B cell (primary cell): ENCODE data around the gene DDR1. TPM values are rescaled to one million over a fixed set of nuclear protein-coding genes. Genes with fewer than 3 reads are reported as not detected.

Experiments used
- ATAC-seq: fragments of 200-7000 bp; cut with Tn5 transposase; one replicate; pipeline ENCODE4 v1.10.0; 2021; ENCODE audit warnings: low read depth, mild to moderate bottlenecking, moderate number of reproducible peaks, moderate library complexity
- CTCF ChIA-PET: fragments of 350-600 bp; sonication (Branson Sonifier 250); formaldehyde crosslinking; loops from one replicate; lab custom pipeline; 2021; ENCODE audit warnings: antibody characterized with exemption, inconsistent platforms; lab: Charles Lee
- POLR2A ChIA-PET: fragments of 350-600 bp; sonication (Branson Sonifier 250); formaldehyde crosslinking; loops from one replicate; lab custom pipeline; 2021; ENCODE audit warnings: antibody characterized with exemption; lab: Charles Lee
- DNase-seq: peaks from one replicate; pipeline ENCODE4 v3.0.0; 2013
- H2AFZ ChIP-seq: 2 replicates; pipeline ENCODE4 v1.6.1; 2012; ENCODE audit warnings: mild to moderate bottlenecking, low read depth, low read length; ENCODE audit not compliant: insufficient read depth, poor library complexity, severe bottlenecking
- H3K27ac ChIP-seq, 2 donors: 1 replicate in 1 of 2; 2 replicates in 1 of 2; pipeline ENCODE4 v1.5.1; 2012 to 2013; ENCODE audit warnings: low read length in 2 of 2, mild to moderate bottlenecking in 2 of 2, moderate library complexity in 1 of 2
- H3K27me3 ChIP-seq, 4 experiments: fragments of 200-600 bp in 1 of 4; sonication (generic) in 1 of 4; replicated peaks in 1 of 4; 1 replicate in 2 of 4; 2 replicates in 2 of 4; pipeline versions ENCODE4 v1.6.1 to v1.7.0; 2013 to 2016; ENCODE audit warnings: low read length in 3 of 4, mild to moderate bottlenecking in 2 of 4, mixed read lengths in 1 of 4, moderate library complexity in 1 of 4; ENCODE audit not compliant: insufficient read depth in 4 of 4, control insufficient read depth in 3 of 4; ENCODE audit errors: control extremely low read depth in 1 of 4
- H3K36me3 ChIP-seq, 2 experiments: replicated peaks in 1 of 2; 1 replicate in 1 of 2; 2 replicates in 1 of 2; pipeline versions ENCODE4 v1.6.1 to v1.7.1; 2013; ENCODE audit warnings: low read length in 1 of 2; ENCODE audit not compliant: insufficient read depth in 2 of 2, control insufficient read depth in 1 of 2; ENCODE audit errors: control extremely low read depth in 1 of 2, extremely low read depth in 1 of 2
- H3K4me1 ChIP-seq, 2 donors: fragments of 200-600 bp in 1 of 2; sonication (generic) in 1 of 2; 1 replicate in 1 of 2; 2 replicates in 1 of 2; pipeline versions ENCODE4 v1.5.1 to v1.6.1; 2013 to 2017; ENCODE audit warnings: low read length in 2 of 2; ENCODE audit not compliant: control insufficient read depth in 2 of 2, insufficient read depth in 2 of 2
- H3K4me2 ChIP-seq: replicated peaks from 2 replicates; pipeline ENCODE3; 2012; ENCODE audit warnings: mild to moderate bottlenecking, low read depth, low read length; ENCODE audit not compliant: poor library complexity, severe bottlenecking
- H3K4me3 ChIP-seq, 5 experiments: fragments of 200-600 bp in 1 of 5; sonication (generic) in 1 of 5; 1 replicate in 3 of 5; 2 replicates in 2 of 5; pipeline versions ENCODE4 v1.5.1 to v1.7.0; 2011 to 2016; ENCODE audit warnings: low read length in 4 of 5, mild to moderate bottlenecking in 4 of 5, low read depth in 2 of 5, control low read depth in 1 of 5, moderate library complexity in 1 of 5; ENCODE audit not compliant: insufficient read depth in 1 of 5; ENCODE audit errors: control extremely low read depth in 1 of 5, extremely low read depth in 1 of 5
- H3K79me2 ChIP-seq: fragments of 200-600 bp; sonication (generic); one replicate; pipeline ENCODE4 v1.6.0; 2016; ENCODE audit warnings: low read length; ENCODE audit not compliant: control insufficient read depth, insufficient read depth
- H3K9ac ChIP-seq: fragments of 200-600 bp; sonication (generic); 2 replicates; pipeline ENCODE4 v1.6.1; 2017; ENCODE audit warnings: mild to moderate bottlenecking, low read length, moderate library complexity
- H3K9me3 ChIP-seq, 3 donors: one replicate each; pipeline versions ENCODE4 v1.6.1 to v1.7.1; 2013; ENCODE audit warnings: low read length in 2 of 3; ENCODE audit not compliant: control insufficient read depth in 2 of 3, insufficient read depth in 1 of 3; ENCODE audit errors: control extremely low read depth in 1 of 3
- H4K20me1 ChIP-seq: 2 replicates; pipeline ENCODE4 v1.6.0; 2012; ENCODE audit warnings: mild to moderate bottlenecking, low read length; ENCODE audit not compliant: insufficient read depth, control insufficient read depth, poor library complexity, severe bottlenecking
- H3K27ac Mint-ChIP-seq: one replicate; pipeline ENCODE4 v1.8.0; 2021; ENCODE audit warnings: mixed read lengths
- H3K27me3 Mint-ChIP-seq: one replicate; pipeline ENCODE4 v1.8.0; 2021; ENCODE audit warnings: mixed read lengths
- H3K4me1 Mint-ChIP-seq: one replicate; pipeline ENCODE4 v1.8.0; 2021; ENCODE audit warnings: mixed read lengths
- H3K4me3 Mint-ChIP-seq: one replicate; pipeline ENCODE4 v1.8.0; 2021; ENCODE audit warnings: mixed read lengths
- H3K9me3 Mint-ChIP-seq: one replicate; pipeline ENCODE4 v1.8.0; 2022; ENCODE audit warnings: mixed read lengths; ENCODE audit not compliant: insufficient read depth
- EZH2 ChIP-seq: IDR thresholded peaks from 2 replicates; pipeline ENCODE4 v1.6.1; 2012; ENCODE audit warnings: borderline replicate concordance, low read depth, mild to moderate bottlenecking, moderate library complexity, low read length; ENCODE audit not compliant: insufficient read depth, poor library complexity, severe bottlenecking
- WGBS: methylation state at CpG from one replicate; pipeline ENCODE4 v1.1.5; 2013; ENCODE audit warnings: missing lambda C conversion rate; ENCODE audit not compliant: insufficient coverage; 5-methylcytosine and 5-hydroxymethylcytosine counted together
- intact Hi-C: fragments of 100-400 bp; cut with micrococcal nuclease; formaldehyde crosslinking; loops from one replicate; pipeline ENCODE4 v1.10.0; 2022
- polyA plus RNA-seq: library from polyadenylated mRNA; depleted of rRNA; stranded (reverse); fragments of >200 nt; gene quantifications from 2 replicates; pipeline ENCODE4 v1.2.3, GENCODE V29; 2012
- total RNA-seq, 2 donors: library from RNA; stranded (reverse); fragments of 120-200 nt in 1 of 2; gene quantifications; 1 replicate in 1 of 2; 2 replicates in 1 of 2; pipeline versions ENCODE4 v1.2.3 to v1.2.4, GENCODE V29; 2013 to 2022
- TF ChIP-seq, protein P1 (sequence below): fragments of 200-600 bp; IDR thresholded peaks from one replicate; pipeline ENCODE4 v1.8.0; 2022; ENCODE audit warnings: antibody characterized with exemption, mild to moderate bottlenecking

DDR1 gene
- total and polyA plus RNA-seq, 2 donors (not counting 1 experiment from before 2014, with no cell fraction given) = 28.8 to 61.7 TPM

GRCh38 chr6:30907758-30908591 lies 23.7 kb downstream of the DDR1 start, which contains the start of gene GTF2H4:
TSS of gene GTF2H4 (plus strand) at chr6:30908207.
- peak within 1 kb of the TSS in 1 of 2 donors; percentile 43 for H3K27ac ChIP-seq
- no peaks in the 10 kb centered on the region for H3K9me3 ChIP-seq
- H3K9ac ChIP-seq = peak within 1 kb of the TSS; percentile 86
- no peaks in the 10 kb centered on the region for H3K27me3 ChIP-seq
- H2AFZ ChIP-seq = peak within 1 kb of the TSS; percentile 90
- TF ChIP-seq EZH2 = no peak
- TF ChIP-seq, protein P1, sequence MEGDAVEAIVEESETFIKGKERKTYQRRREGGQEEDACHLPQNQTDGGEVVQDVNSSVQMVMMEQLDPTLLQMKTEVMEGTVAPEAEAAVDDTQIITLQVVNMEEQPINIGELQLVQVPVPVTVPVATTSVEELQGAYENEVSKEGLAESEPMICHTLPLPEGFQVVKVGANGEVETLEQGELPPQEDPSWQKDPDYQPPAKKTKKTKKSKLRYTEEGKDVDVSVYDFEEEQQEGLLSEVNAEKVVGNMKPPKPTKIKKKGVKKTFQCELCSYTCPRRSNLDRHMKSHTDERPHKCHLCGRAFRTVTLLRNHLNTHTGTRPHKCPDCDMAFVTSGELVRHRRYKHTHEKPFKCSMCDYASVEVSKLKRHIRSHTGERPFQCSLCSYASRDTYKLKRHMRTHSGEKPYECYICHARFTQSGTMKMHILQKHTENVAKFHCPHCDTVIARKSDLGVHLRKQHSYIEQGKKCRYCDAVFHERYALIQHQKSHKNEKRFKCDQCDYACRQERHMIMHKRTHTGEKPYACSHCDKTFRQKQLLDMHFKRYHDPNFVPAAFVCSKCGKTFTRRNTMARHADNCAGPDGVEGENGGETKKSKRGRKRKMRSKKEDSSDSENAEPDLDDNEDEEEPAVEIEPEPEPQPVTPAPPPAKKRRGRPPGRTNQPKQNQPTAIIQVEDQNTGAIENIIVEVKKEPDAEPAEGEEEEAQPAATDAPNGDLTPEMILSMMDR = no peak
- CTCF ChIA-PET = interaction anchor here (0.7 to 1.5 kb wide), 8 partner anchors 25 to 179 kb away, joined by 3 to 4 read pairs (median 3); no protein-coding TSS in a partner anchor
- H3K4me3 Mint-ChIP-seq = peak within 1 kb of the TSS; percentile 100
- peaks cover 14 to 28% of the 10 kb centered on the region in 2 donors for H3K4me1 ChIP-seq
- no peaks in the 10 kb centered on the region for H3K27me3 Mint-ChIP-seq
- H3K79me2 ChIP-seq = peaks cover 5% of the 10 kb centered on the region
- ATAC-seq = peak; percentile 97
- H3K4me1 Mint-ChIP-seq = peaks cover 21% of the 10 kb centered on the region
- no peaks in the 10 kb centered on the region for H3K9me3 Mint-ChIP-seq
- peak within 1 kb of the TSS; percentile 88 for H3K27ac Mint-ChIP-seq
- POLR2A ChIA-PET = interaction anchor here (0.5 to 1.0 kb wide), 3 partner anchors 24 to 755 kb away, joined by 7 to 9 read pairs (median 9); no protein-coding TSS in a partner anchor
- intact Hi-C loops = loop anchor here (5.0 kb wide), 1 partner anchor 291 kb away; the partner anchor contains the start of genes MRPS18B and PPP1R10
- peak; percentile 95 for DNase-seq
- peak within 1 kb of the TSS; percentile 93 for H3K4me2 ChIP-seq
- H3K4me3 ChIP-seq = peak within 1 kb of the TSS; percentile 71 to 99 (median 89)
- no peaks in the 10 kb centered on the region for H4K20me1 ChIP-seq
- H3K36me3 ChIP-seq = peaks cover 0 to 19% of the 10 kb centered on the region in 2 experiments
- under 1% methylated on average over 47 of the region's 49 CpGs for WGBS
